Colonic mucosa (tissue), 4 donors: Measurements from ENCODE around the gene HGD. TPM values are rescaled to one million over a fixed set of nuclear protein-coding genes. Genes with fewer than 3 reads are reported as not detected.

Experiments
- DNase-seq: peaks from one replicate; pipeline ENCODE4 v3.0.0-alpha.2; 2020
- H3K27ac ChIP-seq: fragments of 200-600 bp; one replicate; pipeline ENCODE4 v1.8.0; 2021
- H3K27me3 ChIP-seq: fragments of 200-600 bp; one replicate; pipeline ENCODE4 v1.8.0; 2021
- H3K36me3 ChIP-seq: fragments of 200-600 bp; one replicate; pipeline ENCODE4 v1.8.0; 2021
- H3K4me1 ChIP-seq: fragments of 200-600 bp; one replicate; pipeline ENCODE4 v1.8.0; 2021; ENCODE audit warnings: mild to moderate bottlenecking
- H3K4me3 ChIP-seq: fragments of 200-600 bp; one replicate; pipeline ENCODE4 v1.8.0; 2021
- H3K9ac ChIP-seq, 2 donors: one replicate each; pipeline ENCODE4 v1.7.0; 2013; ENCODE audit warnings: control low read depth in 2 of 2, low read depth in 2 of 2, low read length in 2 of 2
- H3K9me3 ChIP-seq: fragments of 200-600 bp; one replicate; pipeline ENCODE4 v1.8.0; 2021
- intact Hi-C: fragments of 100-400 bp; cut with DNase I; formaldehyde crosslinking; loops from one replicate; pipeline ENCODE4 v1.14.1; 2022
- total RNA-seq, 2 donors: library from RNA; stranded (reverse); fragmentation: NEBNext Ultra II Directional in 1 of 2; extraction: Animal tissue kit (Norgen Biotek cat#: 25700) in 1 of 2; gene quantifications; one replicate each; pipeline ENCODE4 v1.2.1, GENCODE V29; 2021
- TF ChIP-seq, protein P1 (sequence below): fragments of 200-600 bp; IDR thresholded peaks from one replicate; pipeline ENCODE4 v1.8.0; 2022; ENCODE audit warnings: antibody characterized with exemption, mild to moderate bottlenecking
- donor health status: healthy.
- donor health status: DM: no; HTN: no; CAD: no.
- donor health status: DM: no; HTN: no; CAD: no.

The HGD gene
- total RNA-seq, 2 donors from 2014 or later: 37.6 to 48.5 TPM

DNA sequence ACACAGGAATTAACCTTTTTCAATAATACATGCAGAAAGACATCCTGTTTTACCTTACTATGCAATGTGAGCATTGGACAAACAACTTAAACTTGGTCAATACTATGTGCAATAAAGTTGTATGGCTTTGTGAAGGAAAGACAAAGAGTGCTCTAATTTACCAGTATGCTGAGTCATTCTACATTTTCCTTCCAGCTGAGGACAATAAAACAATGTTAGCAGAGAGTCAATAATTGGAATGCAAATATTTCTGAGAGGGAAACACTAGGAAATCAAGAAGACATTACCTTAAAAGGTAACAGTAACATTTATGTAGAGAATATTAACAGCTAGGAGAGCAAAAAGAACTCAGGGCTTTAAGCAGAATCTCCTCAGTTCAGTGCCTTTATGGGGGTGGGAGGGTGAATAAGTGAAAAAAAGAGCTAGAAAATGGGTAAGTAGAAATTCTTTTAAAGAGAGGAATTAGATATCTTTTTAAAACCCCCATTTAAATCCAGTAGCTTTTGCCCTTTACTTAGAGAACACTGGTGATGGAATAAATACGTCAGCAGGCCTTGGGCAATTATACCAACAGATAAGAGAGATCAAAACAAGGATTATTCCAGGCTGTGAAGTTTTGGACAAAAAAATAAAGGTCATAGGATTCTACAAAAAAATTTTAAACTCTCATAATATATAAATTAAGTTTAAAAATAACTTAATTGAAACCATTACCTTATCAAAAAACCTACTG is 11.6 kb upstream of the HGD start:
- TF ChIP-seq, protein P1, sequence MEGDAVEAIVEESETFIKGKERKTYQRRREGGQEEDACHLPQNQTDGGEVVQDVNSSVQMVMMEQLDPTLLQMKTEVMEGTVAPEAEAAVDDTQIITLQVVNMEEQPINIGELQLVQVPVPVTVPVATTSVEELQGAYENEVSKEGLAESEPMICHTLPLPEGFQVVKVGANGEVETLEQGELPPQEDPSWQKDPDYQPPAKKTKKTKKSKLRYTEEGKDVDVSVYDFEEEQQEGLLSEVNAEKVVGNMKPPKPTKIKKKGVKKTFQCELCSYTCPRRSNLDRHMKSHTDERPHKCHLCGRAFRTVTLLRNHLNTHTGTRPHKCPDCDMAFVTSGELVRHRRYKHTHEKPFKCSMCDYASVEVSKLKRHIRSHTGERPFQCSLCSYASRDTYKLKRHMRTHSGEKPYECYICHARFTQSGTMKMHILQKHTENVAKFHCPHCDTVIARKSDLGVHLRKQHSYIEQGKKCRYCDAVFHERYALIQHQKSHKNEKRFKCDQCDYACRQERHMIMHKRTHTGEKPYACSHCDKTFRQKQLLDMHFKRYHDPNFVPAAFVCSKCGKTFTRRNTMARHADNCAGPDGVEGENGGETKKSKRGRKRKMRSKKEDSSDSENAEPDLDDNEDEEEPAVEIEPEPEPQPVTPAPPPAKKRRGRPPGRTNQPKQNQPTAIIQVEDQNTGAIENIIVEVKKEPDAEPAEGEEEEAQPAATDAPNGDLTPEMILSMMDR: no peak
- no peaks in the 10 kb centered on the region for H3K36me3 ChIP-seq
- peak overlapping the region; percentile 56 for H3K27ac ChIP-seq
- no peaks in the 10 kb centered on the region for H3K4me1 ChIP-seq
- no peak overlapping the region for H3K4me3 ChIP-seq
- intact Hi-C loops: no loop called here
- no peaks in the 10 kb centered on the region for H3K27me3 ChIP-seq
- no peak for DNase-seq
- H3K9me3 ChIP-seq: no peaks in the 10 kb centered on the region
- H3K9ac ChIP-seq: no peak overlapping the region

DNA sequence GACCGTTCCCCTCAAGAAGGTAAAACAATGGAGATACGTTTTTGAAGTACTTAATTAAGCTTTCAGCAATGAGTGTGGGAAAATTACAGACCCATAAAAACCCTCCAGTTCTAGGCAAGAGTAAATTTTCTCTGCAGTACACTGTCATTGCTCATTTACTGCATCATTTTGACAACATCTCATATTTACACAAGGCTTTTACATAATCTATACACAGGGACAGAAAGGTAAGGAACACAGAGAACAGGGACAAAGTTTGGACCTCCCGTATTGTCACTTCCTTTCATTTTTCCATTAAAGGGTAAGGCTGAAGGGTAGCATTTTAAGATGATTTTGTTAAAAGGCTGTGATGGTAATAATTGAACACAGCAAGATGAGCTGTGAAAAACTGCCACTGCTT is 7.4 kb upstream of the HGD start:
- H3K4me1 ChIP-seq: no peaks in the 10 kb centered on the region
- H3K9ac ChIP-seq: no peak overlapping the region
- no peaks in the 10 kb centered on the region for H3K36me3 ChIP-seq
- TF ChIP-seq, protein P1: no peak
- DNase-seq: no peak
- no peaks in the 10 kb centered on the region for H3K9me3 ChIP-seq
- no peaks in the 10 kb centered on the region for H3K27me3 ChIP-seq
- no peak overlapping the region for H3K4me3 ChIP-seq
- intact Hi-C loops: no loop called here
- no peak overlapping the region for H3K27ac ChIP-seq

DNA sequence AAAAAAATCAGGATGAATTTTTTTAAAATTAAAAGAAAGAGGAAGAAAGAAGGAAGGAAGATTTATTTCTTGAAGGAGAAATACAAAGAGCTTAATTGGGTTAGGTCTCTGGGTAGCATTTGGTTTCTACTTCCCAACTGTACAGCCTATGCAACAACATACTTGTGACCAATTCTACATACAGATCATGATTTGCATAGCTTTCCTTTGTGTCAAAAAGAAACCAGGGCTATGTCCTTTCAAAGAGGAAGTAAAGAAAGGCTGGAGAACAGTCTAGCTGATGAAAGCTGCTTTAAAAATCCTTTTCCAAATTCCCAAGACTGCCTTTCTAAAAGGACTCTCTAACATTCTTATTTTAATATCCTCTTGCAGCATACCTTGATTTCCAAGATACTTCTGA is 6.1 kb upstream of the HGD start:
- intact Hi-C loops: no loop called here
- Histone ChIP-seq H3K36me3 (no peaks in the 10 kb centered on the region), H3K27me3 (no peaks in the 10 kb centered on the region), H3K27ac (no peak overlapping the region), H3K4me1 (no peaks in the 10 kb centered on the region), H3K9me3 (no peaks in the 10 kb centered on the region), H3K9ac (no peak overlapping the region), H3K4me3 (no peak overlapping the region)
- TF ChIP-seq, protein P1: no peak
- no peak for DNase-seq

DNA sequence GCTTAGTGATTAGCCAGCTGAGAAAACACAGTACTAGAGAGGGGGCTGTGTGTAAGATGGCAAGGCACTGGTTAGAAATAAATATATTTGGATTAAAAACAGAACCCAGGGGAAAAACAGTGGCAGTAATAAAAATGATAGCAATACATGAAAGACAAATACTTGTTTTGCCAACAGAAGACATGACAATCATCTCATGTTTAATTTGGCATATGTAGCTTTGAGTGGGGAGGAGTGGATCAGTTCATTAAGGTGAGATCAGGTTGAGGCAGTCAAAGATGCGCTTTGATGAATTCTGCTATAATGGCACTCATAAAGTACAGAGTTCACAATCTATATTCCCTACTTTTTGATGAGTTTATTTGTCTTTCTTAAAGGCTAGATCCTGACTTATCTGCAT is 3.4 kb upstream of the HGD start:
- intact Hi-C loops: no loop called here
- no peaks in the 10 kb centered on the region for H3K36me3 ChIP-seq
- no peak overlapping the region for H3K4me3 ChIP-seq
- DNase-seq: no peak
- no peaks in the 10 kb centered on the region for H3K27me3 ChIP-seq
- H3K9ac ChIP-seq: no peak overlapping the region
- H3K27ac ChIP-seq: no peak overlapping the region
- TF ChIP-seq, protein P1: no peak
- no peaks in the 10 kb centered on the region for H3K9me3 ChIP-seq
- no peaks in the 10 kb centered on the region for H3K4me1 ChIP-seq

DNA sequence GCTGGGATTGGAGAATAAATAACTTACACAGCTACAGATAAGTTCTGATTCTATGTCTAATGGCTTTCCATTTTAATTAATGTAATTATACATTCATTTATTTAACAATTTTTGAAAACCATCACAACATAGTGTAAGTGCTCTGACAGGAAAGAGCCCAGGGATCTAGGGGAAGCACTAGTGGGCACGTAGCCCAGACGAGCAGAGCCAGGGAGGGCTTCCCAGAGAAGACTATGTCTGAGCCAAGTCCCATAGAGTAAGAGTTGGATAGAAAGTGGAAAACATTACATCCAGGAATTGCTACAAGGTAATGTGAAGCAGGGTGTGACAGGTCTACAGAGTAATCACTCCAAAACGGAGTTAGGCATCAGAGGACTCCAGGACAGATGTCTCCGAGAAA is 2.9 kb upstream of the HGD start:
- no peak overlapping the region for H3K27ac ChIP-seq
- no peak overlapping the region for H3K4me3 ChIP-seq
- no peak for DNase-seq
- no peaks in the 10 kb centered on the region for H3K4me1 ChIP-seq
- H3K36me3 ChIP-seq: no peaks in the 10 kb centered on the region
- no peak overlapping the region for H3K9ac ChIP-seq
- H3K27me3 ChIP-seq: no peaks in the 10 kb centered on the region
- H3K9me3 ChIP-seq: no peaks in the 10 kb centered on the region
- TF ChIP-seq, protein P1: no peak
- intact Hi-C loops: no loop called here
